GM18870 (cell line): ENCODE measurements around the gene C17orf100.
"Not testable (repeated sequence)": the region's sequence is repeated elsewhere in the genome, so short reads cannot be mapped to it uniquely, and the experiment has no call there.

ENCODE experiments used
- ATAC-seq: cut with Tn5 transposase; IDR thresholded peaks from one replicate; pipeline ENCODE4 v1.9.1; 2021; ENCODE audit warnings: moderate library complexity; ENCODE audit not compliant: unreplicated experiment

C17orf100 gene

DNA sequence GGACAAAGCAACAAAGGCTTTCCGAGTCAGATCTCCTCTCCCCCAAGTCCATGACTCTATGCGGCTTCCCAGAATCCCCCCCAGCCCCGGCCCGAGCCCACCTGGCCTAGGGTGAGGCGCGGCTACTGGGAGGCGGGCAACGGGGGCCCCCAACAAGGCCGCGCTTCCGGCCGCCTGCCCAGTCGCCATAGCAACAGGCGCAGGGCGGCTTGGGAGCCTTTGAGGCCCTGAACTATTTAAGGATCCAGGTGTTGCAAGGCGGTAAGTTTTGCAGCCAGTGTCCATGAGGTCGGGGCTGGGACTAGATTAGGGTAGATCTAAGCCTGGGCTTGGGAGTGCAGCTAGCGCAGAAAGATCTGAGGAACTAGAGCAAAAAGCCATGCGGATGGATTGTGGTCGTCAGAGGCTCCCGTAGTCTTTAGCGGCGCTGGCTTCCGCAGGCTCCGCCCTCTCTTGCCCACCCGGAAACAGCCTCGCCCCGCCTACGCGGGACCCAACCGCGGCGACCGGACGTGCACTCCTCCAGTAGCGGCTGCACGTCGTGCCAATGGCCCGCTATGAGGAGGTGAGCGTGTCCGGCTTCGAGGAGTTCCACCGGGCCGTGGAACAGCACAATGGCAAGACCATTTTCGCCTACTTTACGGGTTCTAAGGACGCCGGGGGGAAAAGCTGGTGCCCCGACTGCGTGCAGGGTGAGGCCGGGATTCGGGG is 10.9 kb upstream of the C17orf100 start, which contains the start of the genes KIAA0753 and TXNDC17:
Gene KIAA0753, minus strand, starts transcription at position 176 of the 711 bp plus-strand sequence. CDS start 5,608 bp downstream, outside the sequence.
Gene TXNDC17, plus strand, starts transcription at position 525 of the 711 bp plus-strand sequence. Its CDS starts 23 bp downstream, at position 548.
- ATAC-seq, result peak; percentile 71

DNA sequence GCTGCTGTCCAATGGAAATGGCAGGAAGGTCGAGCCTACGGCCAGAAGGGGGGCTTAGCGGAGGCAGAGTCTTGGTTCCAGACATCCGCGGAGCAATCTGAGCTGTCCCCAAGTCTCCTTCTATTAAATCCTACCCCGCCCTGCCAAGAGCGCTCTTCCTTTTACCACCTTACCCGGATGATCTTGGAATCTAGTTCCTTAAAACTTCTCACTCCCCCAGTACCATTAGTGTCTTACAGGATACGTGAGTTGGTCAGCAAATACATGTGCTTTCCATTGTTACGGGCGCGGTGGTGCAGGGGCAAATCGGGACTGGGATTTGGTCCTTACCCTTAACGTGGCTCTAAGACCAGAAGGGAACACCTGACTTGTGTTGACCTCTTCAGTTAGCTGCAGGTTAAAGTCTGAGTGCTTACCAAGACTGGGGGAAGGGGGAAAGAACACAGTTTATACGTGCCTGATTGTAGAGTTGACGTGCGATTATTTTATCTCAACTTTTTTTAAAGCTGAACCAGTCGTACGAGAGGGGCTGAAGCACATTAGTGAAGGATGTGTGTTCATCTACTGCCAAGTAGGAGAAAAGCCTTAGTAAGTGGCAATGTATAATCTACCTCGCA is 10.2 kb upstream of the C17orf100 start:
- no peak for ATAC-seq

DNA sequence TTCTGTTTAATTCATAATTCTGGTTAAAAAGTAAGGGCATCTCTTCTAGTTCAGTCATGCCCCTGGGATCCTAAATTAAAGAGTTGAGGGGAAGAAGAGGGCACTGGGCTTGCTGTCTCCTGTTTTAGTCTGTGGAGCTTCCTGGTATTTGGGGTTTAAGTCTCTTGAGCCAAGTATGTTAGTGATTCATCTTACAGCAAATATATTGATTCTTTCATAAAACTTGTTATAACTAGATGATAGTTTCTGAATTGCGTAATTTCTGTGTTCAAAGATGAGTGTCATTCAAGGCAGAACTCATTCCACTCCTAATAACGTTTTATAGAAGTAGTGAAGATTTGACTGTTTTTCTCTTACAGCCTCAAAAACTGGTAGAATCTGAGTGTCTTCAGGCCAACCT is 9.0 kb upstream of the C17orf100 start:
- no peak for ATAC-seq

DNA sequence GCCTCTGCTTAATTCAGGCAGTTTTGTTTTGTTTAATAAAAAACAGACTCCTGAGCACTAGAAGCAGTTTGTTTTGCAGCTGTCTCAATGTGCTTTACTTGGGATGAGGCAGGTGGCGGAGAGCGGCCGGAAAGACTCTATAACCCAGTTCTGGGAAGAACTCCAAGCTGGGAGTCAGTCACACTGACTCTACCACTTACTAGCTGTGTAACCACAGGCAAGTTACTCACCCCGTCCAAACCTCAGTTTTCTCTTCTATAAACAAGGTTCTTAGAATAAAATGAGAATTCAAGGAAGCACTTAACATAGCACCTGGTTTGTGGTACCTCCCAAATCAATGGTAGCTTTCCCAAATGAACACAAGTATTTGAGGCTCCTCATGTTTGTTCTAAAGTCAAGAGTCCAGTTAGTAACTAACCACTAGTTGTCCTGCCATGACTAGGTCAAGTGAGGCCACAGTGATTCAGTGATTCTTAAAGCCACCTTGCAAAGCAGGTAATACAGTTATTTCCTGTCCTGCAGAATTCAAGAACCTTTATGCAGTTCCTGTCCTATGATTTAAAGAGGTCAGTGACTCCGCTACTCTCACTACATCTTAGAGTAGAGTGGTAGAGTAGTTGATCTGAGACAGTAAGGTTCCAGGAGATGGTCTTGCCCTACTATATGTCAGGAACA is 8.0 kb upstream of the C17orf100 start:
- ATAC-seq, result no peak

DNA sequence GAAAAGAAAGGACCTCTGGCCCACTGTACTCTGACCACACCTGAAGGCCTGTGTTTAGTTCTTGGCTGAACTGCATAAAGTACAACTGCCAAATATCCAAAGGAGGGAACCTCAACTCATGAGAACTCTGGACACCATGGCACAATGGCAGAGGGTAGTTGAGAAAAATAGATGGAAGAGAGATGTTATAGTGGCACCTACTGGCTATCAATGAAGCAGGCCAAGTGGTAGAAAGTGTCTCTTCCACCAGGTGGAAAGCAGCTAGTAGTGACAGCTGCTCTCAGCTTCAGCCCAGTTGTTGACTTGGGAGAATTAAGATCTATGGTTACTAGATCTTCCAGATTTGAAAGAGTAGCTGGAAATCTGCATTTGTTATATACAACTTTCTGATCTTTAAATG is 3.4 kb upstream of the C17orf100 start:
- ATAC-seq, result no peak

DNA sequence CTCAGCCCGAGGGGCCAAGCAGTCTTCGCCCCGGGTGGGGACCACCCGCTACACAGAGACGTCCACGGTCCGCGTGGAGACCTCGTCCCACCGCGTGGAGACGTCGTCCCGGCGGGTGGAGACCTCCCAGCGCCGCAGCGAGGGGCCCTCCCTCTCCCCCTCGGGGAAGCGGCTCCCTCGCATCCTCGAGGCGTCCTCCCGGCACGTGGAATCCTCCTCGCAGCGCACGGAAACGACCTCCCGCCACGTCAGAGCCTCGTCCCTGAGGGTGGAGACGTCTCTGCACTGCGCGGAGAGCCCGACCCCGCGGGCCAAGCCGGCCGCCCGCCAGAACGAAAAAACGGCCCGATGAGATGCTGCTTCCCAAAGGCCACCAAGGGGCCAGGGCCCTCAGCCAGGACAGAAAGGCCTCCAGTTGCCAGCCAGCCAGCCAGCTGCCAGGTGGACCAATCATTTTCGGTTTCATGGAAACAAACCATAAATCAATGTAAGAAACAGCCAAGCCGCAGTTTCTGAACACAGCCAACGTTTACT is 424 bp downstream of the C17orf100 start:
- no peak for ATAC-seq

DNA sequence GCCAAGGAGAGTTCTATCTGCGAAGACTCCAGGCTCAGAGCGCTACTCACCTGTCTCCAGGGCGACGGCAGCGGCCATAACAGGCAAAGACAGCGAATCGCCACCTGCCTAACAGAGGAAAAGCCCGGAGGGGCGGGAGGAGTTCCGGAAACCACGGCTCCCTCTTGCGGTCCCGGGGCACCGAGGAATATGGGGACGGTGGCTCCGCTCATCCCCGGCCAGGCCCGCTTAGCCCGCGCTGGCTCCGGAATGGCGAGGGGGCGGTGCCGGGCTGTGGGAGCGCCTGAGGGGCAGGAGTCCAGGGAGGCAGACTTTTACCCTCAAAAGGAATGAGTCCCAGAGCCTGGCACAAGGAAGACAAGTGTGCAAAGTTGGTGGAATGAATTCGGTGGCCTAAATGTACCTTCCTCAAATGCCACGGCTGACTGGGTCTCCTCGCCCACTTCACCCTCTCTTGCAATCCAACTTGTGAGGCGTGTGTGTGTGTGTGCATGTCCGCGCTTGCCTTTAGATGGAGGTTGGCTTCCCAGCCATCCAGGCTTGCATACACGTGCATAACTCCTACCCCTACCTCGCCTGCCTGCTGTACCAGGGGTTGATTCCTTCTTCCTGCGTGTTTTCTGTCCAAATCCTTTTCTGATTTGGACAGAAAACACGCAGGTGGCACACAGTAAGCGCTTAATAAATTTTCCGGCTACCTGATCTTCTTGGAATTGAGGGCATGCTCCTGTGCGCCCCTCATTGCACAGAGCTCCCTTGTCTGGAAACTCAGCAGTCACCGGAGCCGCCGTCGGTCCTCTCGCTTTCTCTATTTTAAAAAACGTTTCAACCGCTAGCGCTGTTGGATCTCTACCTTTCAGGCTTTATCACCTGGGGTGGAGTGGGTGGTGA is 3.5 kb downstream of the C17orf100 start:
- ATAC-seq, result no peak

DNA sequence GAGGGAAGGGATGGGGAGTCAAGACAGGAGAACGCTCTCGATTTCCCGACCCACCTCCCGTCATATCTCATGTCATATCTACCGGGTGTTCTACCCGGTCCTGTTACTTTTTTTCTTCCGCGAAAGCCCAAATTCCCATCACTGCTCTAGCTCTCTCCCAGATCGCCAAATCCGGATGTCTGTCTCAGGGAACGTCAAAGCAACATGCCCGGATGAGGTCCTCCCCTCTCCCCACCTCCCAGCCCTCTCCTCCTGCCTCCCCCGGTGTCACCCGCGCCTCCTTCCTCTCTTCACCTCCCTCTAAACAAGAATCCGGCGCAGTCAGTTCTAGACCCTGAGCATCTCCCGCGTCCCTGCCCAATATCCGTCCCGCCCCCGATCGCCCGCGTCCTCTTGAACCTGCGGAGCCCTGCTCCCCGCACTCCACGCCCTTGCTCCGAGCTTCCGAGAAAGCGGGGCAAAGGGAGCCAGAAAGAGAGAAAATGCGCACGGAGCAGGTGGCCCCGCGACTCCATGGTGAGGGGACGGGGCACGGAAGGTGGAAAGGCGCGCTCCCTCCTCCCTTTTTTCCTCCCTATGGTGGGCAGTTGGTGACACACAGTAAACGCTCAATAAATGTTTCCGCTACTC is 4.3 kb downstream of the C17orf100 start:
- ATAC-seq, result not testable (repeated sequence)

DNA sequence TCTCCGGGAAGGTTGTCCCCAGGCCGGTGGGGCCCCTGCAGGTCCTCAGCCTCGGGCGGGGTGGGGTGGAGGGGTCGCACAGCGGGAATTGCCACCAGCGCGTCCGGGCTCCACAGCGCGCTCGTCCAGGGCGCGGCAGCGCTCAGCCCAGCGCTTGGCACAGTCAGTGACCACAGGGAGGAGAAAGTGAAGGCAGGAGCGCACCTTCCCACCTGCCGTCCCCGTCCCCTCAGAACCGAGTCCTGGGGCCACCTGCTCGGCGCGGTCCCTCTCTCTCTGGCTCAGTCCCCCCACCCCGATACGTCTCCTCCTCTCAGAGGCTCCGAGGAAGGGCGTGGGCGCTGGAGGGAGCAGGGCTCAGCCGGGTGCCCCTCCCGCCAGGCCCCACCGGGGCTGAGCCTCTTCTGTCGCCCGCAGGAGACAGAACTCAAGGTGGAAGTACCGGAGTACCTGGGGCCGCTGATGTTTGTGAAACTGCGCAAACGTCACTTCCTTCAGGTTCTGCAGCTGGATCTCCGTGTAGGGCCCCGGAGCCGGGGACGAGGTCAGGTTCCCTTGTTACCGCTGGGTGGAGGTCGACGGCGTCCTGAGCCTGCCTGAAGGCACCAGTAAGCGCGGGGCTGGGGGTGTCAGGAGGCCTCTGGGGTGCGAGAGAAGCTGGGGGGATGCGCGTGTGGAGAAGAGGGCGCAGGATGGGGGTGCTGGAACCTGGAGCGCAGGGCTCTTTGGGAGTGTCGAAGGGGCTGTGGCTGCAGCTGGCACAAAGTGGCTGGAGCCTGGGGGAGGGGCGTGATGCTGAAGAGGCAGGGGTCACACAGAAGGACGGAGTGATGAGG is 5.5 kb downstream of the C17orf100 start:
- ATAC-seq, result not testable (repeated sequence)

DNA sequence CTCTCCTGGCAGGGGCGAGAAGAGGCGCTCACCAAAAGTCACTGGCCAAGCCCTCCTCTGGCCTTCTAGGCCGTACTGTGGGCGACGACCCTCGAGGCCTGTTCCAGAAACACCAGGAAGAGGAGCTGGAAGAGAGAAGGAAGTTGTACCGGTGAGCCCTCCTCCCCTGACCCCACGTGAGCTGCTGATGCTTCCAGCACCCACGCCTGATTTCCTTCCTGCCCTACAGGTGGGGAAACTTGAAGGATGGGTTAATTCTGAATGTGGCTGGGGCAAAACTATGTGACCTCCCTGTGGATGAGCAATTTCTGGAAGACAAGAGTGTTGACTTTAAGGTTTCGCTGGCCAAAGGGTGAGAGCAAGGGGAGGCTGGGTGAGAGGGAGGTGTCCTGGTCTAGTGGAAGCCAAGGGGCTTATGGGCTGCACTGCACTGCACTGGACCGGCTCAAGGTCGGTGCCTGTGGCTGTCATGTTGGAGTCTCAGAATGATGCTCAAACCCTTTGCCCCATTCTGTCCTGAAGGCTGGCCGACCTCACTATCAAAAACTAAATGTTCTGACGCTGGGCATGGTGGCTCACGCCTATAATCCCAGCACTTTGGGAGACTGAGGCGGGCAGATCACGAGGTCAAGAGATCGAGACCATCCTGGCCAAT is 6.2 kb downstream of the C17orf100 start:
- ATAC-seq, result no peak

DNA sequence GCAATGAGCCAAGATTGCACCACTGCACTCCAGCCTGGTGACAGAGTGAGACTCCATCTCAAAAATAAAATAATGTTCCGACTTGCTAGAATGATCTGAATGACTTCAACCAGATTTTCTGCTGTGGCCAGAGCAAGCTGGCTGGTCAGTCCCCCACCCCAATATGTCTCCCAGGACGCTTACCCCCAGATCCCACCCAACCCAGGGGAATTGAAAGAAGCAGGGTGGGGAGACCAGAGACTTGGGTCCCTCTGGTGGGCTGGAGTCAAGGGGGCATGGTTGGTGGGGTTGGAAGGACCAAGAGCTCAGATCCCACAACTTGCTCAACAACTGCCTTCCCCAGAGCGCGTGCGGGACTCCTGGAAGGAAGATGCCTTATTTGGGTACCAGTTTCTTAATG is 6.8 kb downstream of the C17orf100 start:
- ATAC-seq, result not testable (repeated sequence)

DNA sequence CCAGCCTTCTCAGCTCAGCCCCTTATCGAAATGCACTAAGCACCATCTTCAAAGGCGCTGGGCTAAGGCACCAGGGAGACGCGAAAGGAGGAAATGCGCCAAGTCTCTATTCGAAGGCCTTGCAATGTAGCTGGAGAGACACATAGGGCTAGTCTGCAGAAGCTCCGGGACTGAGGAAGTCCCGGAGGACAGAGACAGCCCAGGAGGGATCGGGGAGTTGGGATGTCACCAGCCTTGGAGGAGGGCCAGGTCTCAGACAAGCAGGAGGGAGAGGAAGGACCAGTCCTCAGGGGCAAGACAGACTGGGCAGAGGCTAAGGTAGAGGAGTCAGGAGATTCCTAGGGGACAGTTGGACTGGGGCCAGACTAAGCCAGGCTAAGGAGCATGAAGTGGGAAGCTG is 8.5 kb downstream of the C17orf100 start:
- no peak for ATAC-seq

DNA sequence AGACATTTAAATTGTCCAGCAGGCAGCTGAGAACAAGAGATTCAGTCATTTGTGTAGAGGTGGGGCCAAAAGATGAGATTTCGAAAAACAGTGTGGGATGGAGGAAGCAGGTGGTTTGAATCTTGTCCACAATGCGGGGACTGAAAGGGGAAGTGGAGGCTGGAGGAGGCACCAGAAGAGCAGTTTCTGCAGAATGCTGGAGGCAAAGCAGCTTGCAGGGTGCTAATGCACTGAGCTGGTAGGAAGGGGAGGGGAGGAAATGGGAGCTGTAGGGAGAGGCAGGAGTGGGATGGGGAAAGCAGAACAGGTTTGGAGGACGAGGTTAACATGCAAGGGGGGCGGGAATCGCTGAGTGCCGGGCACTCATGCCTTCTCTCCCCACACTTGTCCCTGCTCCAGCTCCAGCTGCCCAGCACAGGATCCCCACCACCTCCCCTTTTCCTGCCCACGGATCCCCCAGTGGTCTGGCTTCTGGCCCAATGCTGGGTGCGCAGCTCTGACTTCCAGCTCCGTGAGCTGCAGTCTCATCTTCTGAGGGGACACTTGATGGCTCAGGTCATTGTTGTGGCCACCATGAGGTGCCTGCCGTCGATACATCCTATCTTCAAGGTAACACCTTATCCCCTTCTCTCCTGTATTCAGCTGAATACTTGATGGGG is 9.4 kb downstream of the C17orf100 start:
- peak; percentile 58 for ATAC-seq

DNA sequence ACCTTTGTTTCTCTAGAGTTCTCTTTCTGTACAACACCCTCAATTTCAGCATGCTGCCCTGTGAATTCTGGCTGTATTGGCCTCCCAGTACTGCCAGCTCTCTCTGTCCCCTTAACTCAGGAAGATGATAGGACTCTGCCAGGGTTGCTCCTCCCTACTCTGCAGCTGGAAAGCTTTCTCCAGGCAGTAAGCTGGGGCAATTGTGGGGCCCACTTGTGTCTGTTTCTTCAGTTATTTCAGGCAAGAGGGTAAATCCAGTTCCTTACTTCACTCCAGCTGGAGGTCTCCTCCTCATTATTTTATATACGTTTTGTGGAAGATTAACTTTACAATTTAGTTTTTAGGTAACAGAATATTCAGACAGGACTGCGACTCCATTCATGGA is 9.9 kb downstream of the C17orf100 start:
- ATAC-seq, result no peak

DNA sequence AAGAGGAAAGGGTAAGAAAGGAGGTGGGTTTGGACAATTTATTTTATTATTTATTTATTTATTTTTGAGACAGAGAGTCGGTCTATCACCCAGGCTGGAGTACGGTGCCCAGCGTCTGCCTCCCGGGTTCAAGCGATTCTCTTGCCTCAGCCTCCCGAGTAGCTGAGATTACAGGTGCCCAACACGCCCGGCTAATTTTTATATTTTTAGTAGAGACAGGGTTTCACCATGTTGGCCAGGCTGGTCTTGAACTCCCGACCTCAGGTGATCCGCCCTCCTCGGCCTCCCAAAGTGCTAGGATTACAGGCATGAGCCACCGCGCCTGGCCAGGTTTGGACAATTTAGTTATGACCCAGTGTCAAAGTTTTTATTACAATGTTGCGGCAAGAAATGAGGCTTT is 11.6 kb downstream of the C17orf100 start:
- ATAC-seq, result not testable (repeated sequence)

DNA sequence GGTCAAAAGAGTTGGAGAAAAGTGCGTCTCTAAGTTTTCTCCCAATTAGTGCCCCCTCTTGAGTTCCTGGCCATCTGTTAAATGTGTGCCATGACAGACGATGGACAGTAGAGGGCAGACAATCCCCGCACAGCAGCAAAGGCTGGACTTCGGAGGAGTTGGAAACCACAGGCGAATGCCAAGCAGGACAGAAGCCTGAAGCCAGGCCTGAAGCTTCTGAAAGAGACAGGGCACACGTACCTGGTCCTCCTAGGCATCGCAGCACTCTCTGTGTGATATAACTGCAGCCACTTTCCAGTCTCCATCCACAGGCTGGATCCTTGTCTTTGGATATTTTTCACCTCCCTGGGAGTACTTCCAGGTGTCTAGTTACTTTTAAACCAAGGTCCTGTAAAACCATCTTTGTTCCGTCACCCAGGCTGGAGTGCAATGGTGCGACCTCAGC is 14.5 kb downstream of the C17orf100 start:
- ATAC-seq, result no peak

DNA sequence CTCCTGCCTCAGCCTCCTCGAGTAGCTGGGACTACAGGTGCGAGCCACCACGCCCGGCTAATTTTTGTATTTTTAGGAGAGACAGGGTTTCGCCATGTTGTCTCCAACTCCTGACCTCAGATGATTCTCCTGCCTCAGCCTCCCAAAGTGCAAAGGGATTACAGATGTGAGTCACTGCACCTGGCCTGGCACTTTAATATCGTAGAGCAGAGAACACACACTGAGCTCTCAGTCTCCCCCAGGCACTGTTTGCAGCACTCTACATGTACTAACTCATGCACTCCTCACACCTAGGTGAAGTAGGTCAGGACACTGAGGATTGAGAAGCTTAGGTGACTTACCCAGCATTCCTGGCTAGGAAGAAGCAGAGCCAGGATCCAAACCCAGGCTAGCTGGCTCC is 15.0 kb downstream of the C17orf100 start:
- no peak for ATAC-seq

DNA sequence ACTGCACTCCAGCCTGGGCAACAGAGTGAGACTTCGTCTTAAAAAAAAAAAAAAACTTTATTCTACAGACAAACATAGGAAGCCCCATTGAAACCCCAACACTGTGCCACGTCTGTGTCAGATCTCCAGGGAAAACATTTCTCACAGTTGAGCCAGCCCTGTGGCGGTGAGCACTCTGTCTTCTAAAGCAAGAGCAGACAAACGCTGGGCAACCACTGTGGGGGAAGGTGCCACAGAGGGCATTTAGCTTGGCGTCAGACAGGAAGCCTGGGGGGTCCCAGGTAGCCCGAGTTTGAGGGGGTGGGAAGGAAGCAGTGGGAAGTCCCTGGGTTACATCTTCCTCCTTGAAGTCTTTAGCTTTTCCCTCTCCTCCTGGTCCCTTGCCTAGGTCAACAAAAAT is 16.0 kb downstream of the C17orf100 start:
- no peak for ATAC-seq
